ENCODE measurements around the gene CAMSAP2. TPM values are rescaled to one million over a fixed set of nuclear protein-coding genes. Genes with fewer than 3 reads are reported as not detected.

The CAMSAP2 gene
- total RNA-seq, 2 donors from 2014 or later = 31.9 to 48.6 TPM

- peak; percentile 40 for DNase-seq (ENCODE audit: low spot score)
Observed at GRCh38 chr1:200903793-200904192, 165.1 kb downstream of the CAMSAP2 start.

DNA sequence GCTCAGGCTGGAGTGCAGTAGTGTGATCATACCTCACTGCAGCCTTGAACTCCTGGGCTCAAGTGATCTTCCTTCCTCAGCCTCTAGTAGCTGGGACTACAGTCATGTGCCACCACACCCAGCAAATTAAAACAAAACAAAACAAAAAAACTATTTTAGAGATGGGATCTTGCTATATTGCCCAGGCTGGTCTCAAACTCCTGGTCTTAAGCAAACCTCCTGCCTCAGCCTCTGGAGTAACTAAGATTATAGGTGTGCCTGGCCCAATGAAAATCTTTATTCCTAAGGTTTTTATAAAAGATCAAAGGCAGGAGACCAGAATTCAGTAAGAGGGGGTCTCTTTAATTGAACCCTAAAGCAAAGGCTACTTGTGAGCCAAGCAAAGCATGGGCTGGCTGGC lies 166.1 kb downstream of the CAMSAP2 start:
- intact Hi-C loops (cut with DNase I) = no loop called here
- DNase-seq (ENCODE audit: low spot score) = no peak

More at GRCh38 chr1:200903793-200904192, 165.1 kb downstream of the CAMSAP2 start:
- intact Hi-C loops (cut with DNase I) = no loop called here

DNA sequence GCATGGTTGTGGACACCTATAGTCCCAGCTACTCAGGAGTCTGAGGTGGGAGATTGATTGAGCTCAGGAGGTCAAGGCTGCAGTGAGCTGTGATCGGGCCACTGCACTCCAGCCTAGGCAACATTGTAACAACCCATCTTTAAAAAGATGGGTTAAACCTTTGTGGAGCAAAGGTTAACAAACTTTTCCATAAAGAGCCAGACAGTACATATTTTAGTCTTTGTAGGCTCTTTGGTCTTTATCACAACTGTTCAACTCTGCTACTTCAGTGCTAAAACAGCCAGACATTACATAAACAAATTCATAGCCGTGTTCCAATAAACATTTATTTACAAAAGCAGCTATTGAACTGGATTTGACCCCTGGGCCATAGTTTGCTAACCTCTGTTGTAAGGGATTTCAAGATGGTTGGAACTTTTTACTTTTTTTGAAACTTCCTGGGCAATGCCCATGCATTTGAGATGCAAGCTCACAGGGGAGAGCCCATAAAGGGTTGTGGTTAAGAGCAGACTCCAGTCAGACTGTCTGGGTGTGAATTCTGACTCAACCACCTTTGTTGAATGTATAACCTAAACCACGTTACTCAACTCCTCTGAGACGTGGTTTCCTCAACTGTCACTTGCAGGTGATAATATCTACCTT lies 166.8 kb downstream of the CAMSAP2 start:
- DNase-seq (ENCODE audit: low spot score) = peak; percentile 26
- intact Hi-C loops (cut with DNase I) = no loop called here

DNA sequence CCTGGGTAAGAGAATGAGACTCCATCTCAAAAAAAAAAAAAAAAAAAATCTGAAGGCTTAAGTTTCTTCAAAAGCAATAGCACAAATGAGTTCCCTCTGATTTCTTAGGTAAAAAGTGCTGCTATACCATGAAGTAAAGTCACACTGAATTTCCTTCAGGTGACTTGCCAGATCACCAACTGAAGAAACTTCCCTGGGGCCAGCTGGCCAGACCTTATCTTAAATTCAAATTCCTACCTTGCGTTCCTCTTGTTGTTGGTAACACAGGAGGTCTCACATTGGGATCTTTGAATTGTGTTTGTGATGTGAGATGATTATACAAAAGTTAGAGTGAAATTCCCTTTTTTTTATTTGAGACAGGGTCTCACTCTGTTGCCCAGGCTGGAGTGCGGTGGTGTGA lies 167.8 kb downstream of the CAMSAP2 start:
- no peak for DNase-seq (ENCODE audit: low spot score)
- intact Hi-C loops (cut with DNase I) = no loop called here

DNA sequence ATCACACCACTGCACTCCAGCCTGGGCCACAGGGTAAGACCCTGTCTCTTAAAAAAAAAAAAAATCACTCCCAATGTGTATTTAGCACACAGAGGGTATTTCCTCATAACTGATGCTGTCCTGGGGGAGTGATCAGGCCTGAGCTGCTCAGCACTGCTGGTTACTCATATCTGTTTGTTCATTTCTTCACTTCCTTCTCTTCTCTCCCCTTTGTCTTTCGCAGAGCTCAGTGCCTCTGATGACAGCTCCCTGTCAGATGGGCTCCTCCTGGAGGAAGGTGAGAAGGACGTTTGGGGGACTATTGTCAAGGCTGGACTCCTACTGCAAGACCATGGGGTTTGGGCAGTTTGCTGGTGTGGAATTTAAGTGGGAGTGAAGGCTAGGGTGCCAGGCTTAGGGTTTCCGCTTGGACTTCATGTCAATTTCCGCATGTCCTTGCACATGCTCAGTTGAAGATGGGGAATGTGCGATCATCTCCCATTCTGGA lies 169.0 kb downstream of the CAMSAP2 start:
- peak; percentile 38 for DNase-seq (ENCODE audit: low spot score)
- intact Hi-C loops (cut with DNase I) = no loop called here

- DNase-seq (ENCODE audit: low spot score) = peak; percentile 58
- intact Hi-C loops (cut with DNase I) = no loop called here
Observed at GRCh38 chr1:200908191-200908868, 169.6 kb downstream of the CAMSAP2 start.

GRCh38 chr1:200909071-200909470 lies 170.4 kb downstream of the CAMSAP2 start:
- DNase-seq (ENCODE audit: low spot score) = peak; percentile 57
- intact Hi-C loops (cut with DNase I) = no loop called here

GRCh38 chr1:200909757-200910239 lies 171.1 kb downstream of the CAMSAP2 start:
- no peak for DNase-seq (ENCODE audit: low spot score)
- intact Hi-C loops (cut with DNase I) = no loop called here

Other genes with a start within 250 kb of the CAMSAP2 start
- gene KIF14, start 118.1 kb upstream of the CAMSAP2 start, total RNA-seq = under 1 TPM; 0.14 to 0.32 TPM
- 10 to 100 TPM; 27.1 to 27.6 TPM for gene DDX59, start 69.0 kb upstream of the CAMSAP2 start, total RNA-seq
- gene GPR25, start 134.1 kb downstream of the CAMSAP2 start, total RNA-seq = not detected
- gene INAVA, start 156.0 kb downstream of the CAMSAP2 start, total RNA-seq = under 1 TPM; 0.29 to 0.51 TPM

Data from posterior vena cava (tissue), 2 donors.